Measurements from ENCODE around the gene RCC2.

RCC2 gene

GRCh38 chr1:17397910-17398695 is 41.4 kb downstream of the RCC2 start:
- no peak for DNase-seq (ENCODE audit: low read depth, low spot score)

GRCh38 chr1:17393230-17393629 is 46.2 kb downstream of the RCC2 start:
- DNase-seq (ENCODE audit: low read depth, low spot score): no peak
- H3K4me3 ChIP-seq (ENCODE audit: low read length): no peak overlapping the region

More at GRCh38 chr1:17397910-17398695, 41.4 kb downstream of the RCC2 start:
- no peak overlapping the region for H3K4me3 ChIP-seq (ENCODE audit: low read length)

GRCh38 chr1:17392199-17392740 is 47.2 kb downstream of the RCC2 start:
- no peak for DNase-seq (ENCODE audit: low read depth, low spot score)
- H3K4me3 ChIP-seq (ENCODE audit: low read length): no peak overlapping the region

- DNase-seq (ENCODE audit: low read depth, low spot score): no peak
- no peak overlapping the region for H3K4me3 ChIP-seq (ENCODE audit: low read length)
Measured at GRCh38 chr1:17381161-17381560, 58.3 kb downstream of the RCC2 start.

- DNase-seq (ENCODE audit: low read depth, low spot score): no peak
- no peak overlapping the region for H3K4me3 ChIP-seq (ENCODE audit: low read length)
Measured at GRCh38 chr1:17377325-17377953, 62.0 kb downstream of the RCC2 start.

- no peak for DNase-seq (ENCODE audit: low read depth, low spot score)
- H3K4me3 ChIP-seq (ENCODE audit: low read length): no peak overlapping the region
Measured at GRCh38 chr1:17375651-17376050, 63.8 kb downstream of the RCC2 start.

GRCh38 chr1:17372955-17373354 is 66.5 kb downstream of the RCC2 start:
- no peak overlapping the region for H3K4me3 ChIP-seq (ENCODE audit: low read length)
- DNase-seq (ENCODE audit: low read depth, low spot score): no peak

GRCh38 chr1:17371896-17372295 is 67.6 kb downstream of the RCC2 start, which contains the start of gene PADI6:
Gene PADI6 (plus strand): TSS chr1:17372196. CDS start chr1:17372246, 50 bp downstream.
- no peak within 1 kb of the TSS for H3K4me3 ChIP-seq (ENCODE audit: low read length)
- DNase-seq (ENCODE audit: low read depth, low spot score): no peak

- no peak overlapping the region for H3K4me3 ChIP-seq (ENCODE audit: low read length)
- no peak for DNase-seq (ENCODE audit: low read depth, low spot score)
Measured at GRCh38 chr1:17370618-17371017, 68.9 kb downstream of the RCC2 start.

GRCh38 chr1:17369466-17369865 is 70.0 kb downstream of the RCC2 start:
- H3K4me3 ChIP-seq (ENCODE audit: low read length): no peak overlapping the region
- DNase-seq (ENCODE audit: low read depth, low spot score): no peak

GRCh38 chr1:17365293-17365692 is 74.2 kb downstream of the RCC2 start:
- DNase-seq (ENCODE audit: low read depth, low spot score): no peak
- no peak overlapping the region for H3K4me3 ChIP-seq (ENCODE audit: low read length)

- DNase-seq (ENCODE audit: low read depth, low spot score): no peak
Measured at GRCh38 chr1:17363771-17364170, 75.7 kb downstream of the RCC2 start.

GRCh38 chr1:17363351-17363750 is 76.1 kb downstream of the RCC2 start:
- no peak overlapping the region for H3K4me3 ChIP-seq (ENCODE audit: low read length)
- DNase-seq (ENCODE audit: low read depth, low spot score): no peak

More at GRCh38 chr1:17363771-17364170, 75.7 kb downstream of the RCC2 start:
- H3K4me3 ChIP-seq (ENCODE audit: low read length): no peak overlapping the region

GRCh38 chr1:17361687-17362086 is 77.8 kb downstream of the RCC2 start:
- no peak overlapping the region for H3K4me3 ChIP-seq (ENCODE audit: low read length)
- DNase-seq (ENCODE audit: low read depth, low spot score): no peak

- no peak for DNase-seq (ENCODE audit: low read depth, low spot score)
- no peak overlapping the region for H3K4me3 ChIP-seq (ENCODE audit: low read length)
Measured at GRCh38 chr1:17360272-17360956, 79.1 kb downstream of the RCC2 start.

GRCh38 chr1:17359808-17360207 is 79.7 kb downstream of the RCC2 start:
- DNase-seq (ENCODE audit: low read depth, low spot score): no peak
- no peak overlapping the region for H3K4me3 ChIP-seq (ENCODE audit: low read length)

GRCh38 chr1:17359031-17359430 is 80.4 kb downstream of the RCC2 start:
- DNase-seq (ENCODE audit: low read depth, low spot score): no peak

GRCh38 chr1:17358557-17358956 is 80.9 kb downstream of the RCC2 start:
- no peak overlapping the region for H3K4me3 ChIP-seq (ENCODE audit: low read length)
- no peak for DNase-seq (ENCODE audit: low read depth, low spot score)

More at GRCh38 chr1:17359031-17359430, 80.4 kb downstream of the RCC2 start:
- H3K4me3 ChIP-seq (ENCODE audit: low read length): no peak overlapping the region
